Medulla oblongata (tissue), 1 donor: ENCODE data around the gene SLC9A9.
"Not testable (repeated sequence)": the region's sequence is repeated elsewhere in the genome, so short reads cannot be mapped to it uniquely, and the experiment has no call there.

Source experiments
- DNase-seq: peaks from one replicate; pipeline ENCODE4 v3.0.0-alpha.2; 2015; ENCODE audit errors: extremely low spot score

Gene SLC9A9

DNA sequence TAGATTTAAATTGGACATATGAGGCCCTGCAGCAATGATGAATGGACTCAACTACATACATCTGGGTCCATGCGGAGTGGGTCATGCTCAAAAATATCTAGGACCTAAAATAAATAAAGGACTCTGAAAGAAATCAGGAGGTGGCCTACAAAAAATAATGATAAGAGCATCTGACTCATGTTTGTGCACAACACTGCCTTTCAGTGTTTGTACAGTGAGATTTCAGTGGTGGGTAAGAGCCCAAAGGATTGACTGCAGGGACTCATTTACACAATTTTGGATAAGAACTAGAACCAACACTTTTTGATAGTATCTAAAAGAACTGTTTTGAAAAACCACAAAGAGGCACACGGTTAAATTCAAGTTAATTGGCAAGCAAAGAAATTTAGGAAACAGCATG lies 285.5 kb downstream of the SLC9A9 start:
- DNase-seq: no peak

- no peak for DNase-seq
Measured at GRCh38 chr3:143559296-143559695, 289.0 kb downstream of the SLC9A9 start.

DNA sequence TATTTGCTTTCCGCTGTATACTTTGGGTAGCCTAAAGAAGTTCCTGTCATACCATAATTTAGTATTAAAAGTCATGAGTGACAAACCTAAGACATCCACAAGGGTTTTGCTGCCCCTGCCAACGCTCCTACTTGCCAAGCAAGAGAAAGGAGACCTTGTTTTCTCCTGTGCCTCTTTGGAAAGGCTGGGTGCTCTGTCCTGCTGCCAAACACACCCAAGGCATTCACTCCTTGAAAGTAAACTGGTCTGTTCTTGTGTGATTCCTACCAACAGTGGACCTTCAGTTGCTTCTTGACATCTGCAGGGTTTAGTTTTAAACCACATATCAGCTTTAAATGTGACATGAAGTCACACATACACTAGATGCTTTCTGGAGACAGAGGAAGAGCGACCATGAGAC lies 295.4 kb downstream of the SLC9A9 start:
- peak; percentile 27 for DNase-seq

GRCh38 chr3:143551761-143552160 lies 296.5 kb downstream of the SLC9A9 start:
- no peak for DNase-seq

DNA sequence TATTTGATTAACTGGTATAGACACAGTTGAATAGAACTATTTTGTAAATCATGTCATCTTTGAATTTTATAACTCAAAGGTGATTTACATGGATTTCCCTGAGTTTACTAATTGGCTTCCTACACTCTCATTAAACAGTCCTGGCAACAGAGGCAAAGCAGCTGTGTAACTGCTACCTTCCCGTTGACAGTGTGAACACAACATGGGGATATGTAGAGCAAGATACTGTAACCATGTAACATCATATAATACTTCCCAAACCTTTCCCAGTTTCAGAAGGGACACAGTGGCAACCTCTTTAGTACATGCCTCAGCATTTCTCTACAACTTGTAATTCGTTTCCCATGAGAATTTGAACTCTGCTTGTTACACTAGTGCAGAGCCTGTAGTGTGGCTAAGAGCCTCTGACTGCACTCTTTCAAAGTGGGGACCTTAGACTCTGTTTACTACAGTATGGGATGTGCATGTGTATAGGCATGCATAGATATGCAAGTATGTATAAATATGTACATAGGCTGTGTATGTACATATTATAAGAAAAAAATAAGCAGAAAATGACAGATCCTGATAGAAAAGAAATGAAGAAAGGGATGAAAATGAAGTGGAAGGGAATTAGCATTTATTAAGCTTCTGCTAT lies 299.3 kb downstream of the SLC9A9 start:
- DNase-seq: no peak

DNA sequence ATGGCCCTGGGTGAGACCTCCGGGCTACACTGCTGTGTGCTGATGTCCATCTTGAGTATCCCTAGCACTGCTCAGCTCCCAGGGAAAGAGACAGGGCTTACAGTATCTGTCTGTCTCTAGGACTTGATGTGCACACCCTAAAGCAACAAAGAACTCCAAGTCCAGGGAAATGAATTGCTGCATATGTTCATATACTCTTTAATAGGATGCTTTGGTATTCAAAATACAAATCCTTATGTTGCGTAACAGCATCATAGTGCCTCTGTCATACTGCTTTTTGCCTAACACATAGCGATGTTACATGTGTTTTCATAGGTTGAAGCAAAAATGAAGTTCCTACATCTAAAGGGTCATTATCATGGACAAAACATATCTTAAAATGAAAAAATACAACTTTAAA lies 299.9 kb downstream of the SLC9A9 start:
- no peak for DNase-seq

- no peak for DNase-seq
Measured at GRCh38 chr3:143538577-143538981, 309.7 kb downstream of the SLC9A9 start.

GRCh38 chr3:143538061-143538460 lies 310.2 kb downstream of the SLC9A9 start:
- DNase-seq: no peak

GRCh38 chr3:143536817-143537535 lies 311.3 kb downstream of the SLC9A9 start:
- no peak for DNase-seq

- DNase-seq: no peak
Measured at GRCh38 chr3:143535994-143536784, 312.1 kb downstream of the SLC9A9 start.

- DNase-seq: no peak
Measured at GRCh38 chr3:143533391-143533790, 314.9 kb downstream of the SLC9A9 start.

GRCh38 chr3:143532091-143532490 lies 316.2 kb downstream of the SLC9A9 start:
- DNase-seq: no peak

DNA sequence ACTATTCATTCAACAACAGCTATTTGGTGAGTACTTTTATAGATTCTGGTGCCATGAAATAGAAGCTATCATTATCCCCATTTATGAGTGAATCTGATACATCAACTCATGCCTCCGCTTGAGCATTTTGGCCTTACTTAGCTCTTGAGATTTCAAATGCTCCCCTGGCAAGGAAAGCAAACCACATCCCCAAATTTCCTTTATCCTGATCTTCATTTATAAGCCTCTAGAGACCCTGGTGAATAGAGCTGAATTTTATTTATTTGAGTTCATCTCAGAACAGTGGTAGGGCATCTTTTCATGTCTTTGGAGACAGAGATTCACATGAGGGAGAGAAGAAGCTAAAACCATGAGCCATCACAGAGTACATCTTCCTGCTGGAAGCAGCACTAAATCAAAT lies 317.2 kb downstream of the SLC9A9 start:
- DNase-seq: no peak

- DNase-seq: no peak
Measured at GRCh38 chr3:143529798-143530197, 318.5 kb downstream of the SLC9A9 start.

DNA sequence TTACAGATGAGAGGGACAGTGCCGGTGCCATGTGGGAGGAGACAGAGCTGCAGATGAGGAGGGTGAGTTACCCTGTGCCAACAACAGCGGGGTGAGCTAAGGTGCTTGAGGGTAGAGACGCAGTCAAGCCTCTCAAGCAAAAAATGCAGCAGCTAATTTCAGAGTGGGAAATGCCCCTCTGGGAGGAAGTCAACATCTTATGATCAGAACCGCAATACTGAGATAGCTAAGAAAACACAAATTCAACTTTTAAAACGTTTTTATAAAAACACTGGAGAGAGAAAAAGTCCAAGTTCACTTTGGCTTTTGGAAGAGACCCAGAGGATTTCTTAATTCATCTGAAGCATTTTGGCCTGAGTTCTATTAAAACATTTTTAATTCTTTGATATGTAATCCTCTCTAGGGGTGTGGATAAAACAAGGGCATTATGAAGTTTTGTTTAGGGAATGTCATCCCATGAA lies 319.2 kb downstream of the SLC9A9 start:
- DNase-seq: peak; percentile 64

GRCh38 chr3:143526011-143526545 lies 322.2 kb downstream of the SLC9A9 start:
- peak; percentile 61 for DNase-seq

- no peak for DNase-seq
Measured at GRCh38 chr3:143525408-143525807, 322.9 kb downstream of the SLC9A9 start.

GRCh38 chr3:143521803-143522202 lies 326.5 kb downstream of the SLC9A9 start:
- DNase-seq: no peak

- DNase-seq: not testable (repeated sequence)
Measured at GRCh38 chr3:143517131-143517530, 331.1 kb downstream of the SLC9A9 start.

- DNase-seq: no peak
Measured at GRCh38 chr3:143514874-143515273, 333.4 kb downstream of the SLC9A9 start.

DNA sequence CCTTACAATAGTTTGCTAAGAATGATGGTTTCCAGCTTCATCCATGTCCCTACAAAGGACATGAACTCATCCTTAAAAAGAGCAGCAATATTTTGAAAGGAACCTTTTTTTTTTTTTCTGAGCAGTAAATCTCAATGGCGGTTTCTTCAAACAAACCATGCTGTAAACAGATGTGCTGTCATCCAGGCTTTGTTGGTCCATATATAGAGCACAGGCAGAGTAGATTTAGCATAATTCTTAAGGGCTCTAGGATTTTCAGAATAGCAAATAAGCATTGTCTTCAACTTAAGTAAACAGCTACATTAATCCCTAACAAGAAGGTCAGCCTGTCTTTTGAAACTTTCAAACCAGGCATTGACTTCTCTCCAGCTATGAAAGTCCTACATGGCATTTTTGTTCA lies 334.2 kb downstream of the SLC9A9 start:
- DNase-seq: no peak

DNA sequence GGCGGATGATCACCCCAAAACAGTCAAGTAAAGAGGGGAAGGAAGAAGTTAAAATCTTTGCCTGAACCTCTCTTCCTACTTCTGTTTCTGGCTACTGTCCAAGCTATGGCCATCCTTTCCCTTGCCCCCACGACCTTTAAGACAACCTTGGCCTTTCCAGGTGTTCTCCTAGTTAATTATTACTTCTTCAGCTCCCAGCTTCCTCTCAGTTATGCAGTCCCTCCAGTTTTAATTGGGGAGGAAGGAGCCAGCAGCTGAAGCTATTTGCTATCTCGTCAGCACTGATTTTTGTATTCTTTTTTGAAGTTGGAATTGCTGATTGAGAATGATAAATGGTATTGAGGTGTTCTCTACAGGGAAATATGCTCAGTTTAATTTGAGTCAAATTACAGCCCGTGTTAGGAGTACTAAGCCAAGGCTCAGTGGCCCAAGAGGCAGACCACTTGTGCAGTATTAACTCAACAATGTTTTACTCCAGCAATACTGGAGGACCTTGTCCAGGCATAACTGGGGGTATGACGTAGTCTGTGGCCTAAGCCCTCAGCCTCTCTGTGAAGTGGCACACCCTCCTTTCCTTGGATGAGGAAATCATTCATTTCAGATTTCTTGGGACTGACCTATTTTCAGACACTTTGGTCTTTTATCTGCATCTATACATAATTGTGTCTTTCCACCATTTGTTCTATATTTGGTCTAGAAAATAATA lies 336.9 kb downstream of the SLC9A9 start:
- DNase-seq: no peak
